H9 (cell line): ENCODE data around the gene PEX7. TPM values are rescaled to one million over a fixed set of nuclear protein-coding genes. Genes with fewer than 3 reads are reported as not detected.

Experiments
- DNase-seq: peaks from one replicate; pipeline ENCODE4 v3.0.0-alpha.2; 2017
- H2AFZ ChIP-seq: one replicate; pipeline ENCODE4 v1.6.1; 2013; ENCODE audit warnings: mild to moderate bottlenecking, low read length, control low read depth, moderate library complexity
- H2AK5ac ChIP-seq: 2 replicates; pipeline ENCODE4 v1.6.1; 2013; ENCODE audit warnings: low read length, control low read depth, mixed read lengths; ENCODE audit not compliant: insufficient read length
- H2BK120ac ChIP-seq: one replicate; pipeline ENCODE4 v1.6.1; 2013; ENCODE audit warnings: low read depth, mild to moderate bottlenecking, low read length, control low read depth, inconsistent platforms; ENCODE audit not compliant: poor library complexity, severe bottlenecking
- H2BK12ac ChIP-seq: 2 replicates; pipeline ENCODE4 v1.6.1; 2013; ENCODE audit warnings: low read length, control low read depth, mixed read lengths, low read depth; ENCODE audit not compliant: insufficient read length
- H2BK15ac ChIP-seq: 2 replicates; pipeline ENCODE4 v1.6.1; 2013; ENCODE audit warnings: low read depth, low read length, control low read depth
- H2BK20ac ChIP-seq: one replicate; pipeline ENCODE4 v1.6.1; 2013; ENCODE audit warnings: low read depth, mild to moderate bottlenecking, low read length, control low read depth, inconsistent platforms; ENCODE audit not compliant: poor library complexity, severe bottlenecking
- H2BK5ac ChIP-seq: 2 replicates; pipeline ENCODE4 v1.6.1; 2013; ENCODE audit warnings: low read length, control low read depth, mixed read lengths; ENCODE audit not compliant: insufficient read length
- H3K14ac ChIP-seq: 2 replicates; pipeline ENCODE4 v1.6.1; 2013; ENCODE audit warnings: low read length, control low read depth; ENCODE audit not compliant: insufficient read depth
- H3K18ac ChIP-seq: 2 replicates; pipeline ENCODE4 v1.6.1; 2013; ENCODE audit warnings: low read depth, mild to moderate bottlenecking, mixed read lengths, low read length, control low read depth; ENCODE audit not compliant: insufficient read length
- H3K23ac ChIP-seq: 2 replicates; pipeline ENCODE4 v1.6.1; 2013; ENCODE audit warnings: low read length, control low read depth, mixed read lengths, low read depth; ENCODE audit not compliant: insufficient read length
- H3K23me2 ChIP-seq: 2 replicates; pipeline ENCODE4 v1.6.1; 2013; ENCODE audit warnings: low read depth, mild to moderate bottlenecking, mixed read lengths, low read length, control low read depth; ENCODE audit not compliant: insufficient read length, poor library complexity, severe bottlenecking
- H3K27ac ChIP-seq: 2 replicates; pipeline ENCODE4 v1.5.1; 2013; ENCODE audit warnings: low read length, control low read depth, mixed read lengths, low read depth; ENCODE audit not compliant: insufficient read length
- H3K27me3 ChIP-seq: 2 replicates; pipeline ENCODE4 v1.6.1; 2013; ENCODE audit warnings: low read length, control low read depth, inconsistent platforms; ENCODE audit not compliant: insufficient read depth
- H3K4ac ChIP-seq: 2 replicates; pipeline ENCODE4 v1.6.1; 2013; ENCODE audit warnings: low read depth, mild to moderate bottlenecking, control low read depth, inconsistent platforms, low read length, moderate library complexity
- H3K4me1 ChIP-seq: 2 replicates; pipeline ENCODE4 v1.6.1; 2013; ENCODE audit warnings: low read length, control low read depth, inconsistent platforms; ENCODE audit not compliant: insufficient read depth
- H3K4me2 ChIP-seq: 2 replicates; pipeline ENCODE4 v1.6.1; 2013; ENCODE audit warnings: low read length, control low read depth, mixed read lengths; ENCODE audit not compliant: insufficient read length, insufficient read depth
- H3K56ac ChIP-seq: 2 replicates; pipeline ENCODE4 v1.6.1; 2013; ENCODE audit warnings: low read depth, mild to moderate bottlenecking, mixed read lengths, low read length, control low read depth; ENCODE audit not compliant: insufficient read length
- H3K79me1 ChIP-seq: 2 replicates; pipeline ENCODE4 v1.6.1; 2013; ENCODE audit warnings: low read depth, mild to moderate bottlenecking, moderate library complexity, low read length, control low read depth, inconsistent platforms; ENCODE audit not compliant: insufficient read depth, poor library complexity, severe bottlenecking
- H3K79me2 ChIP-seq: 2 replicates; pipeline ENCODE4 v1.6.1; 2013; ENCODE audit warnings: low read length, control low read depth, inconsistent platforms; ENCODE audit not compliant: insufficient read depth
- H3K9ac ChIP-seq: 2 replicates; pipeline ENCODE4 v1.6.1; 2013; ENCODE audit warnings: low read length, control low read depth, mixed read lengths; ENCODE audit not compliant: insufficient read length; ENCODE audit errors: extremely low read depth
- H3K9me3 ChIP-seq: one replicate; pipeline ENCODE4 v1.6.1; 2013; ENCODE audit warnings: low read depth, low read length, inconsistent platforms; ENCODE audit not compliant: control insufficient read depth
- H3T11ph ChIP-seq: one replicate; pipeline ENCODE4 v1.6.1; 2013; ENCODE audit warnings: mild to moderate bottlenecking, low read length, control low read depth, inconsistent platforms
- H4K20me1 ChIP-seq: one replicate; pipeline ENCODE4 v1.6.1; 2013; ENCODE audit not compliant: control insufficient read depth, insufficient read length, insufficient read depth
- H4K5ac ChIP-seq: 2 replicates; pipeline ENCODE4 v1.6.1; 2013; ENCODE audit warnings: low read depth, mild to moderate bottlenecking, mixed read lengths, low read length, control low read depth; ENCODE audit not compliant: insufficient read length
- H4K8ac ChIP-seq: replicated peaks from 2 replicates; pipeline ENCODE4 v1.6.1; 2013; ENCODE audit warnings: low read length, control low read depth, mixed read lengths, low read depth; ENCODE audit not compliant: insufficient read length
- H4K91ac ChIP-seq: 2 replicates; pipeline ENCODE4 v1.6.1; 2013; ENCODE audit warnings: low read depth, mild to moderate bottlenecking, moderate library complexity, mixed read lengths, low read length, control low read depth; ENCODE audit not compliant: insufficient read length
- H3K27ac Mint-ChIP-seq, 3 experiments: 2 replicates in 2 of 3; 3 replicates in 1 of 3; pipeline ENCODE4 v1.8.0; 2020 to 2021; ENCODE audit warnings: mixed read lengths in 3 of 3, mild to moderate bottlenecking in 1 of 3, moderate library complexity in 1 of 3
- H3K27me3 Mint-ChIP-seq: 2 replicates; pipeline ENCODE4 v1.8.0; 2021; ENCODE audit warnings: low read depth, mild to moderate bottlenecking, moderate library complexity, mixed read lengths
- H3K36me3 Mint-ChIP-seq, 3 experiments: 2 replicates in 2 of 3; 3 replicates in 1 of 3; pipeline ENCODE4 v1.8.0; 2020 to 2021; ENCODE audit warnings: low read depth in 3 of 3, mixed read lengths in 3 of 3; ENCODE audit not compliant: insufficient read depth in 1 of 3
- H3K4me1 Mint-ChIP-seq, 2 experiments: 2 replicates each; pipeline ENCODE4 v1.8.0; 2020; ENCODE audit warnings: mixed read lengths in 2 of 2
- H3K4me3 Mint-ChIP-seq, 2 experiments: 2 replicates in 1 of 2; 3 replicates in 1 of 2; pipeline ENCODE4 v1.8.0; 2020 to 2021; ENCODE audit warnings: mild to moderate bottlenecking in 2 of 2, mixed read lengths in 2 of 2, moderate library complexity in 1 of 2
- H3K9me3 Mint-ChIP-seq, 2 experiments: 2 replicates in 1 of 2; 3 replicates in 1 of 2; pipeline ENCODE4 v1.8.0; 2020; ENCODE audit warnings: mild to moderate bottlenecking in 2 of 2, mixed read lengths in 2 of 2, moderate library complexity in 1 of 2
- WGBS: extraction: QIAGEN DNeasy Blood & Tissue Kit; methylation state at CpG from one replicate; pipeline ENCODE4 v1.1.7; 2013; ENCODE audit warnings: missing lambda C conversion rate, low lambda C conversion rate, mixed read lengths; ENCODE audit not compliant: insufficient read length; ENCODE audit errors: extremely low coverage; 5-methylcytosine and 5-hydroxymethylcytosine counted together
- total RNA-seq: library from RNA; stranded (reverse); gene quantifications from 2 replicates; pipeline ENCODE4 v1.2.1, GENCODE V29; 2021
- TF ChIP-seq, protein P1 (sequence below): fragments of 200-600 bp; sonication (generic); conservative IDR thresholded peaks from 3 replicates; pipeline ENCODE4 v1.8.0; 2021; ENCODE audit warnings: antibody characterized with exemption, mild to moderate bottlenecking

PEX7 gene
- total RNA-seq, 1 experiment from 2014 or later, result 8.4 TPM

DNA sequence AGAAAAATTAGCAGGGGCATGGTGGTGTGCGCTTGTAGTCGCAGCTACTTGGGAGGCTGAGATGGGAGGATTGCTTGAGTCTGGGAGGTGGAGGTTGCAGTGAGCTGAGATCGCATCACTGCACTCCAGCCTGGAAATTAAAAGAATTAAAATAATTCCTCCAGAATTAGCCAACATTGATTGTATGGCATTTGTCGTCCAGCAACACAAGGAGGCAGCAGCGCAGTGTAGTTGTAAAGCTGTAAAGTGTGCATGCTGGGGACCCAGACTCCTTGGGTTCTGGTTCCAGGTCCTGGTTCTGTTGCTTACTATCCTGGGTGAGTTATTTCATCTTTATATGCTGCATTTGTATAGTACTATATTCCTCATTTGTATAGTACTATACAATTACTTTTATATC is 41.4 kb downstream of the PEX7 start:
- Histone ChIP-seq H3K27ac (no peak overlapping the region), H3K14ac (no peak overlapping the region), H3K9me3 (no peaks in the 10 kb centered on the region), H3K56ac (no peak overlapping the region), H3K23me2 (no peaks in the 10 kb centered on the region), H3K23ac (no peak overlapping the region), H3K9ac (no peak overlapping the region), H3T11ph (no peak overlapping the region), H4K8ac (no peak overlapping the region), H2BK5ac (no peak overlapping the region), H3K4ac (no peak overlapping the region), H4K20me1 (no peaks in the 10 kb centered on the region), H2AFZ (no peak overlapping the region), H3K4me1 (no peaks in the 10 kb centered on the region), H2BK20ac (no peak overlapping the region), H4K5ac (no peak overlapping the region), H2BK15ac (no peak overlapping the region), H4K91ac (no peak overlapping the region), H3K79me1 (no peaks in the 10 kb centered on the region), H2BK12ac (no peak overlapping the region), H2BK120ac (no peak overlapping the region), H2AK5ac (no peak overlapping the region), H3K4me2 (no peak overlapping the region), H3K27me3 (no peaks in the 10 kb centered on the region), H3K79me2 (no peaks in the 10 kb centered on the region), H3K18ac (no peak overlapping the region)
- H3K27ac Mint-ChIP-seq, result no peak overlapping the region
- TF ChIP-seq, protein P1, sequence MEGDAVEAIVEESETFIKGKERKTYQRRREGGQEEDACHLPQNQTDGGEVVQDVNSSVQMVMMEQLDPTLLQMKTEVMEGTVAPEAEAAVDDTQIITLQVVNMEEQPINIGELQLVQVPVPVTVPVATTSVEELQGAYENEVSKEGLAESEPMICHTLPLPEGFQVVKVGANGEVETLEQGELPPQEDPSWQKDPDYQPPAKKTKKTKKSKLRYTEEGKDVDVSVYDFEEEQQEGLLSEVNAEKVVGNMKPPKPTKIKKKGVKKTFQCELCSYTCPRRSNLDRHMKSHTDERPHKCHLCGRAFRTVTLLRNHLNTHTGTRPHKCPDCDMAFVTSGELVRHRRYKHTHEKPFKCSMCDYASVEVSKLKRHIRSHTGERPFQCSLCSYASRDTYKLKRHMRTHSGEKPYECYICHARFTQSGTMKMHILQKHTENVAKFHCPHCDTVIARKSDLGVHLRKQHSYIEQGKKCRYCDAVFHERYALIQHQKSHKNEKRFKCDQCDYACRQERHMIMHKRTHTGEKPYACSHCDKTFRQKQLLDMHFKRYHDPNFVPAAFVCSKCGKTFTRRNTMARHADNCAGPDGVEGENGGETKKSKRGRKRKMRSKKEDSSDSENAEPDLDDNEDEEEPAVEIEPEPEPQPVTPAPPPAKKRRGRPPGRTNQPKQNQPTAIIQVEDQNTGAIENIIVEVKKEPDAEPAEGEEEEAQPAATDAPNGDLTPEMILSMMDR, result 0 out of 3 replicates have a peak, but pooled peaks have one; percentile 16
- H3K9me3 Mint-ChIP-seq, result no peaks in the 10 kb centered on the region
- no peaks in the 10 kb centered on the region for H3K27me3 Mint-ChIP-seq
- DNase-seq, result no peak
- no peaks in the 10 kb centered on the region for H3K4me1 Mint-ChIP-seq
- H3K36me3 Mint-ChIP-seq, result no peaks in the 10 kb centered on the region; a peak in 1 of 7 replicates
- H3K4me3 Mint-ChIP-seq, result no peak overlapping the region
- WGBS, result no CpG with 5 or more reads among the region's 5 CpGs
